Measurements from ENCODE around the gene FBXL5.

FBXL5 gene

GRCh38 chr4:15667006-15667405 lies 11.8 kb upstream of the FBXL5 start:
- H3K36me3 Mint-ChIP-seq (ENCODE audit: low read depth) = peaks cover 18% of the 10 kb centered on the region
- no peak overlapping the region for H3K27ac Mint-ChIP-seq
- H3K27me3 Mint-ChIP-seq (ENCODE audit: low read depth) = no peaks in the 10 kb centered on the region
- H3K4me3 Mint-ChIP-seq = no peak overlapping the region
- H3K4me1 Mint-ChIP-seq (ENCODE audit: low read depth) = peaks cover 20% of the 10 kb centered on the region
- no peaks in the 10 kb centered on the region for H3K9me3 Mint-ChIP-seq

- Mint-ChIP-seq H3K27ac (no peak overlapping the region), H3K4me1 (ENCODE audit: low read depth) (peaks cover 15% of the 10 kb centered on the region)
These were observed 10.7 kb upstream of the FBXL5 start for GRCh38 chr4:15665753-15666365.

GRCh38 chr4:15659768-15660570 lies 4.8 kb upstream of the FBXL5 start:
- Mint-ChIP-seq H3K9me3 (no peaks in the 10 kb centered on the region), H3K27me3 (ENCODE audit: low read depth) (no peaks in the 10 kb centered on the region), H3K27ac (no peak overlapping the region), H3K4me1 (ENCODE audit: low read depth) (peaks cover 8% of the 10 kb centered on the region), H3K36me3 (ENCODE audit: low read depth) (no peaks in the 10 kb centered on the region), H3K4me3 (no peak overlapping the region)

More at GRCh38 chr4:15665753-15666365, 10.7 kb upstream of the FBXL5 start:
- Mint-ChIP-seq H3K36me3 (ENCODE audit: low read depth) (peaks cover 11% of the 10 kb centered on the region), H3K9me3 (no peaks in the 10 kb centered on the region), H3K27me3 (ENCODE audit: low read depth) (no peaks in the 10 kb centered on the region), H3K4me3 (no peak overlapping the region)

GRCh38 chr4:15658781-15659180 lies 3.6 kb upstream of the FBXL5 start:
- Mint-ChIP-seq H3K27ac (no peak overlapping the region), H3K36me3 (ENCODE audit: low read depth) (peaks cover 2% of the 10 kb centered on the region), H3K4me1 (ENCODE audit: low read depth) (peaks cover 13% of the 10 kb centered on the region), H3K4me3 (no peak overlapping the region), H3K9me3 (no peaks in the 10 kb centered on the region), H3K27me3 (ENCODE audit: low read depth) (no peaks in the 10 kb centered on the region)

- H3K9me3 Mint-ChIP-seq = no peaks in the 10 kb centered on the region
- peaks cover 2% of the 10 kb centered on the region for H3K36me3 Mint-ChIP-seq (ENCODE audit: low read depth)
- H3K27me3 Mint-ChIP-seq (ENCODE audit: low read depth) = no peaks in the 10 kb centered on the region
- no peak overlapping the region for H3K4me3 Mint-ChIP-seq
- H3K27ac Mint-ChIP-seq = no peak overlapping the region
- peaks cover 18% of the 10 kb centered on the region for H3K4me1 Mint-ChIP-seq (ENCODE audit: low read depth)
These were observed 3.1 kb upstream of the FBXL5 start for GRCh38 chr4:15658136-15658770.

GRCh38 chr4:15657366-15657765 lies 2.2 kb upstream of the FBXL5 start:
- H3K9me3 Mint-ChIP-seq = no peaks in the 10 kb centered on the region
- H3K27ac Mint-ChIP-seq = no peak overlapping the region
- H3K27me3 Mint-ChIP-seq (ENCODE audit: low read depth) = no peaks in the 10 kb centered on the region
- peak overlapping the region; percentile 56 for H3K4me3 Mint-ChIP-seq
- peaks cover 26% of the 10 kb centered on the region for H3K4me1 Mint-ChIP-seq (ENCODE audit: low read depth)
- peaks cover 2% of the 10 kb centered on the region for H3K36me3 Mint-ChIP-seq (ENCODE audit: low read depth)

- Mint-ChIP-seq H3K27ac (peak overlapping the region; percentile 97), H3K36me3 (ENCODE audit: low read depth) (peaks cover 2% of the 10 kb centered on the region), H3K4me1 (ENCODE audit: low read depth) (peaks cover 34% of the 10 kb centered on the region), H3K4me3 (peak overlapping the region; percentile 94), H3K9me3 (no peaks in the 10 kb centered on the region), H3K27me3 (ENCODE audit: low read depth) (no peaks in the 10 kb centered on the region)
These were observed 897 bp upstream of the FBXL5 start for GRCh38 chr4:15656038-15656470.

GRCh38 chr4:15654593-15655222 lies 449 bp downstream of the FBXL5 start:
- Mint-ChIP-seq H3K4me1 (ENCODE audit: low read depth) (peaks cover 41% of the 10 kb centered on the region), H3K9me3 (no peaks in the 10 kb centered on the region), H3K36me3 (ENCODE audit: low read depth) (peaks cover 2% of the 10 kb centered on the region), H3K27ac (peak overlapping the region; percentile 97), H3K4me3 (peak overlapping the region; percentile 98), H3K27me3 (ENCODE audit: low read depth) (no peaks in the 10 kb centered on the region)

- H3K4me1 Mint-ChIP-seq (ENCODE audit: low read depth) = peaks cover 41% of the 10 kb centered on the region
- H3K27me3 Mint-ChIP-seq (ENCODE audit: low read depth) = no peaks in the 10 kb centered on the region
- peak overlapping the region; percentile 97 for H3K27ac Mint-ChIP-seq
- no peaks in the 10 kb centered on the region for H3K9me3 Mint-ChIP-seq
- peak overlapping the region; percentile 98 for H3K4me3 Mint-ChIP-seq
- peaks cover 2% of the 10 kb centered on the region for H3K36me3 Mint-ChIP-seq (ENCODE audit: low read depth)
These were observed 1.1 kb downstream of the FBXL5 start for GRCh38 chr4:15653864-15654592.

GRCh38 chr4:15653420-15653819 lies 1.7 kb downstream of the FBXL5 start:
- Mint-ChIP-seq H3K4me3 (peak overlapping the region; percentile 98), H3K27ac (peak overlapping the region; percentile 97), H3K27me3 (ENCODE audit: low read depth) (no peaks in the 10 kb centered on the region), H3K36me3 (ENCODE audit: low read depth) (peaks cover 4% of the 10 kb centered on the region), H3K4me1 (ENCODE audit: low read depth) (peaks cover 45% of the 10 kb centered on the region), H3K9me3 (no peaks in the 10 kb centered on the region)

GRCh38 chr4:15652841-15653240 lies 2.3 kb downstream of the FBXL5 start:
- H3K27ac Mint-ChIP-seq = peak overlapping the region; percentile 74
- peaks cover 4% of the 10 kb centered on the region for H3K36me3 Mint-ChIP-seq (ENCODE audit: low read depth)
- no peaks in the 10 kb centered on the region for H3K9me3 Mint-ChIP-seq
- peaks cover 47% of the 10 kb centered on the region for H3K4me1 Mint-ChIP-seq (ENCODE audit: low read depth)
- peak overlapping the region; percentile 98 for H3K4me3 Mint-ChIP-seq
- no peaks in the 10 kb centered on the region for H3K27me3 Mint-ChIP-seq (ENCODE audit: low read depth)

- peaks cover 47% of the 10 kb centered on the region for H3K4me1 Mint-ChIP-seq (ENCODE audit: low read depth)
- H3K4me3 Mint-ChIP-seq = no peak overlapping the region
- H3K36me3 Mint-ChIP-seq (ENCODE audit: low read depth) = peaks cover 4% of the 10 kb centered on the region
- no peaks in the 10 kb centered on the region for H3K9me3 Mint-ChIP-seq
- no peak overlapping the region for H3K27ac Mint-ChIP-seq
- H3K27me3 Mint-ChIP-seq (ENCODE audit: low read depth) = no peaks in the 10 kb centered on the region
These were observed 3.0 kb downstream of the FBXL5 start for GRCh38 chr4:15652191-15652590.

GRCh38 chr4:15651676-15652075 lies 3.5 kb downstream of the FBXL5 start:
- Mint-ChIP-seq H3K4me3 (peak overlapping the region; percentile 11), H3K27ac (no peak overlapping the region), H3K27me3 (ENCODE audit: low read depth) (no peaks in the 10 kb centered on the region), H3K9me3 (no peaks in the 10 kb centered on the region), H3K4me1 (ENCODE audit: low read depth) (peaks cover 45% of the 10 kb centered on the region), H3K36me3 (ENCODE audit: low read depth) (peaks cover 4% of the 10 kb centered on the region)
